Right atrium auricular region (tissue), 2 donors: ENCODE data around the gene PCDHB13. TPM values are rescaled to one million over a fixed set of nuclear protein-coding genes. Genes with fewer than 3 reads are reported as not detected.
"Not testable (repeated sequence)": the region's sequence is repeated elsewhere in the genome, so short reads cannot be mapped to it uniquely, and the experiment has no call there.

ENCODE experiments used
- DNase-seq: peaks from one replicate; pipeline ENCODE4 v3.0.0-alpha.2; 2019; ENCODE audit warnings: low spot score
- H3K27ac ChIP-seq, 2 donors: fragments of 200-600 bp; sonication (generic); 1 replicate in 1 of 2; 2 replicates in 1 of 2; pipeline ENCODE4 v1.5.1; 2016 to 2019
- H3K27me3 ChIP-seq, 2 donors: fragments of 200-600 bp; sonication (generic); one replicate each; pipeline versions ENCODE4 v1.5.1 to v1.6.0; 2017 to 2019
- H3K36me3 ChIP-seq: fragments of 200-600 bp; sonication (generic); one replicate; pipeline ENCODE4 v1.5.1; 2016
- H3K4me1 ChIP-seq, 2 donors: fragments of 200-600 bp; sonication (generic); one replicate each; pipeline versions ENCODE4 v1.5.1 to v1.6.0; 2017 to 2019
- H3K4me3 ChIP-seq, 2 donors: fragments of 200-600 bp; sonication (generic); 1 replicate in 1 of 2; 2 replicates in 1 of 2; pipeline ENCODE4 v1.5.1; 2017 to 2019; ENCODE audit warnings: mild to moderate bottlenecking in 1 of 2, moderate library complexity in 1 of 2
- H3K9me3 ChIP-seq, 2 donors: fragments of 200-600 bp; sonication (generic); one replicate each; pipeline ENCODE4 v1.5.1; 2019
- CTCF ChIP-seq, 2 donors: fragments of 200-600 bp; sonication (generic); IDR thresholded peaks; one replicate each; pipeline ENCODE4 v1.5.1; 2019; ENCODE audit warnings: antibody characterized with exemption in 2 of 2
- total RNA-seq, 2 donors: library from RNA; depleted of rRNA; stranded (reverse); fragments of >200 nt; gene quantifications; one replicate each; pipeline ENCODE4 v1.1.0, GENCODE V29; 2016

PCDHB13 gene
- total RNA-seq, 2 donors from 2014 or later: 4.2 to 5.0 TPM

GRCh38 chr5:141223112-141223783, 9.5 kb downstream of the PCDHB13 start, which contains the start of gene PCDHB14:
Gene PCDHB14 (plus strand): TSS chr5:141223343. CDS start chr5:141223506, 163 bp downstream.
- Histone ChIP-seq H3K4me1 (no peaks in the 10 kb centered on the region), H3K4me3 (no peak within 1 kb of the TSS), H3K27me3 (no peaks in the 10 kb centered on the region), H3K27ac (no peak within 1 kb of the TSS), H3K36me3 (peaks cover 3% of the 10 kb centered on the region), H3K9me3 (peaks cover 24 to 95% of the 10 kb centered on the region in 2 donors)
- no peak for DNase-seq
- peak in 1 of 2 donors; percentile 20 for TF ChIP-seq CTCF (IDR thresholded peaks at IDR 0.05)

- peaks cover 24 to 87% of the 10 kb centered on the region in 2 donors for H3K9me3 ChIP-seq
- not testable (repeated sequence) for H3K4me3 ChIP-seq, H3K4me1 ChIP-seq, DNase-seq, H3K27ac ChIP-seq, H3K27me3 ChIP-seq, H3K36me3 ChIP-seq
These were observed 11.1 kb downstream of the PCDHB13 start for GRCh38 chr5:141224844-141225243.

GRCh38 chr5:141225421-141225820, 11.7 kb downstream of the PCDHB13 start:
- H3K4me3 ChIP-seq, H3K27me3 ChIP-seq, H3K27ac ChIP-seq, DNase-seq, H3K36me3 ChIP-seq, H3K4me1 ChIP-seq: not testable (repeated sequence)
- H3K9me3 ChIP-seq: peaks cover 24 to 86% of the 10 kb centered on the region in 2 donors

- Histone ChIP-seq H3K4me1 (no peaks in the 10 kb centered on the region), H3K4me3 (no peak overlapping the region), H3K27me3 (no peaks in the 10 kb centered on the region), H3K36me3 (no peaks in the 10 kb centered on the region), H3K9me3 (peaks cover 10 to 92% of the 10 kb centered on the region in 2 donors), H3K27ac (no peak overlapping the region)
- DNase-seq: no peak
- no peak for TF ChIP-seq CTCF (IDR thresholded peaks at IDR 0.05)
These were observed 20.5 kb downstream of the PCDHB13 start for GRCh38 chr5:141234109-141234667.

GRCh38 chr5:141235922-141236321, 22.2 kb downstream of the PCDHB13 start:
- H3K4me3 ChIP-seq, H3K4me1 ChIP-seq, H3K27me3 ChIP-seq, H3K36me3 ChIP-seq, DNase-seq, H3K27ac ChIP-seq: not testable (repeated sequence)
- H3K9me3 ChIP-seq: peaks cover 10 to 100% of the 10 kb centered on the region in 2 donors

- Histone ChIP-seq H3K27ac (no peak overlapping the region), H3K9me3 (peaks cover 14 to 100% of the 10 kb centered on the region in 2 donors), H3K36me3 (no peaks in the 10 kb centered on the region), H3K27me3 (no peaks in the 10 kb centered on the region), H3K4me3 (no peak overlapping the region), H3K4me1 (no peaks in the 10 kb centered on the region)
- no peak for DNase-seq
- TF ChIP-seq CTCF (IDR thresholded peaks at IDR 0.05): no peak
These were observed 23.0 kb downstream of the PCDHB13 start for GRCh38 chr5:141236516-141237313.

GRCh38 chr5:141241496-141241895, 27.8 kb downstream of the PCDHB13 start:
- no peak for TF ChIP-seq CTCF (IDR thresholded peaks at IDR 0.05)

More at GRCh38 chr5:141241496-141241895, 27.8 kb downstream of the PCDHB13 start:
- no peak for DNase-seq
- no peaks in the 10 kb centered on the region for H3K27me3 ChIP-seq
- no peaks in the 10 kb centered on the region for H3K4me1 ChIP-seq
- no peak overlapping the region for H3K27ac ChIP-seq
- H3K4me3 ChIP-seq: no peak overlapping the region
- H3K9me3 ChIP-seq: peaks cover 26 to 100% of the 10 kb centered on the region in 2 donors
- H3K36me3 ChIP-seq: no peaks in the 10 kb centered on the region
